Activated naive CD4-positive, alpha-beta T cell treated with anti-CD3 and anti-CD28 coated beads, Interleukin-2, amount 50 U/mL, for 16 hours (primary cell): ENCODE data around the gene CDK18.

ENCODE experiments used
- DNase-seq: peaks from one replicate; pipeline ENCODE4 v3.0.0-alpha.2; 2020

The CDK18 gene

GRCh38 chr1:205542367-205542766 is 37.9 kb downstream of the CDK18 start:
- DNase-seq, result no peak

GRCh38 chr1:205543351-205544301 is 39.2 kb downstream of the CDK18 start:
- no peak for DNase-seq

GRCh38 chr1:205545001-205545919 is 40.8 kb downstream of the CDK18 start:
- no peak for DNase-seq

GRCh38 chr1:205545991-205546390 is 41.5 kb downstream of the CDK18 start:
- no peak for DNase-seq

- no peak for DNase-seq
Measured at GRCh38 chr1:205546541-205546940, 42.1 kb downstream of the CDK18 start.

- DNase-seq, result no peak
Measured at GRCh38 chr1:205547936-205548827, 43.7 kb downstream of the CDK18 start.

- no peak for DNase-seq
Measured at GRCh38 chr1:205554026-205554811, 49.8 kb downstream of the CDK18 start.

GRCh38 chr1:205561501-205562203 is 57.2 kb downstream of the CDK18 start:
- no peak for DNase-seq

- DNase-seq, result no peak
Measured at GRCh38 chr1:205563927-205564441, 59.5 kb downstream of the CDK18 start.

- DNase-seq, result no peak
Measured at GRCh38 chr1:205565799-205566198, 61.3 kb downstream of the CDK18 start.

GRCh38 chr1:205567716-205568115 is 63.2 kb downstream of the CDK18 start:
- no peak for DNase-seq

GRCh38 chr1:205568135-205568468 is 63.6 kb downstream of the CDK18 start:
- no peak for DNase-seq

- DNase-seq, result no peak
Measured at GRCh38 chr1:205568469-205569361, 64.2 kb downstream of the CDK18 start.

- no peak for DNase-seq
Measured at GRCh38 chr1:205569411-205570172, 65.1 kb downstream of the CDK18 start.

GRCh38 chr1:205570173-205570501 is 65.7 kb downstream of the CDK18 start:
- DNase-seq, result no peak

GRCh38 chr1:205570796-205571537 is 66.5 kb downstream of the CDK18 start:
- DNase-seq, result no peak

GRCh38 chr1:205571747-205572146 is 67.3 kb downstream of the CDK18 start:
- DNase-seq, result no peak

- no peak for DNase-seq
Measured at GRCh38 chr1:205572421-205572820, 68.0 kb downstream of the CDK18 start.
